Stimulated activated CD4-positive, alpha-beta T cell treated with anti-CD3 and anti-CD28 coated beads, Interleukin-15, amount 100 ng/mL, for 1 hour (primary cell): ENCODE data around the gene PLEKHA6.
"Not testable (repeated sequence)": the region's sequence is repeated elsewhere in the genome, so short reads cannot be mapped to it uniquely, and the experiment has no call there.

ENCODE experiments used
- DNase-seq, 2 donors: peaks; one replicate each; pipeline ENCODE4 v3.0.0-alpha.2; 2020; ENCODE audit warnings: low read depth in 1 of 2, low spot score in 1 of 2

The PLEKHA6 gene

DNA sequence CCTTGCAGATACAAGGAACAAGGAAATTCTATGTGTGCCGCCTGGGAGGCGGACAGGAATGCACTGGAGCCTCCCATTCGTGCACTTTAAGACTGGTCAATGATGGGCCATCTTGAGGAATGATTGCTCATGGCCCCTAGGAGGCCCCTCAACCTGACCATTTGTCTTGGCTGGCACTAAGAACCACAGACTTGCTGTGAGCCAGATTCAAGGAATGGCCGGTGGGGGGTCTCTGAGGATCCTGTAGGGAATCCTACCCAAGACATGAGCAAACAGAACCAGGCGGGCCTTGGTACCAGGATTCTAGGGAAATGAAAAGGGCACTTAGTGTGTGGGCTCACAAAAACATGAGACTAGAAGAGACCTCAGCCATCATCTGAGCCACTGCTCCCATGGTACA is 117.8 kb downstream of the PLEKHA6 start:
- no peak for DNase-seq

DNA sequence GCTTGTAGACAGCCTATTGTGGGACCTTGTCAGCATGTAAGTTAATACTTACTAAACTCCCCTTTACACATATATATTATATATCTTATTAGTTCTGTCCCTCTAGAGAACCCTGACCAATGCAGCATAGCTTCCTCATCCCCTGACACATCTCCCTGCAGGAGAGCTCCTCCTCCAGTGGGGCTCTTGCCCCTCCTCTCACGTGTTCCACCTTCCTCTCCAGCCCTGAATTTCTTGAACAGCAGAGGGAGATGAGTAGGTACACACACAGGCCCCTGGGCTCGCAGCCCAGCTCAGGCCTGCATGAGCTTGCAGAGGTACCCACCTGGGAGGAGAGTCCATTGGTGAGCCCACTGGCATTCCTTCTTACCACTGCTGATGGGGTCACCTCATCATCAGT is 118.7 kb downstream of the PLEKHA6 start:
- no peak for DNase-seq

DNA sequence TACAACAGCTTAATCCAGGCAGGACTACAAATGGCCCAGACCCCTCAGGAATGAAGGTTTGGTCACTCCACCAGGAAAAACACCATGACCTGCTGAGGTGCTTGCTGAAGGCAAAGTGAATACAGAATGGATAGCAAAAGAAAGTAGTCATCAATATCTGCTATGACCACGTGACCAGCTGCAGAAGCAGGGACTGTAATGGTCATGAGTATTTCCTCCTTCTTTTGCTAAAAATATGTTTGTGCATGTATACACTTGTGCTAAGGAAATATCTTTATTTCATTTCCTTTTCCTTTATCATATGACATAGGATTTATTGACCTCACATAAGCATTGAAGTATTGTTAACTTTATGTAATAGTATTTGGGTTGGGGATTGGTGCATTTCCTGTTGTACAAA is 119.5 kb downstream of the PLEKHA6 start:
- no peak for DNase-seq

DNA sequence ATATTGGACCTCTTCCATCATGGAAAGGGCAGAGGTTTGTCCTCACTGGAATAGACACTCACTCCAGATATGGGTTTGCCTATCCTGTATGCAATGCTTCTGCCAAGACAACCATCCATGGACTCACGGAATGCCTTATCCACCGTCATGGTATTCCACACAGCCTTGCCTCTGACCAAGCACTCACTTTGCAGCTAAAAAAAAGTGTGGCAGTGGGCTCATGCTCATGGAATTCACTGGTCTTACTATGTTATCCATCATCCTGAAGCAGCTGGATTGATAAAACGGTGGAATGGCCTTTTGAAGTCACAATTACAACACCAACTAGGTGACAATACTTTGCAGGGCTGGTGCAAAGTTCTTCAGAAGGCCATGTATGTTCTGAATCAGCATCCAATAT is 120.3 kb downstream of the PLEKHA6 start:
- DNase-seq = not testable (repeated sequence)

DNA sequence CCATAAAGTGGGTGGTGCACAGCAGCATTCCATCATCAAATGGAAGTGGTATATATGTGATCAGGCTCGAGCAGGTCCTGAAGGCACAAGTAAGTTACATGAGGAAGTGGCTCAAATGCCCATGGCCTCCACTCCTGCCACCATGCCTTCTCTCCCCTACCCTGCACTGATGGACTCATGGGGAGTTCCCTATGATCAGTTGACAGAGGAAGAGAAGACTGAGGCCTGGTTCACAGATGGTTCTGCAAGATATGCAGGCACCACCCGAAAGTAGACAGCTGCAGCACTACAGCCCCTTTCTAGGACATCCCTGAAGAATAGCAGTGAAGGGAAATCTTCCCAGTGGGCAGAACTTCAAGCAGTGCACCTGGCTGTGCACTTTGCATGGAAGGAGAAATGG is 121.2 kb downstream of the PLEKHA6 start:
- DNase-seq = not testable (repeated sequence)

DNA sequence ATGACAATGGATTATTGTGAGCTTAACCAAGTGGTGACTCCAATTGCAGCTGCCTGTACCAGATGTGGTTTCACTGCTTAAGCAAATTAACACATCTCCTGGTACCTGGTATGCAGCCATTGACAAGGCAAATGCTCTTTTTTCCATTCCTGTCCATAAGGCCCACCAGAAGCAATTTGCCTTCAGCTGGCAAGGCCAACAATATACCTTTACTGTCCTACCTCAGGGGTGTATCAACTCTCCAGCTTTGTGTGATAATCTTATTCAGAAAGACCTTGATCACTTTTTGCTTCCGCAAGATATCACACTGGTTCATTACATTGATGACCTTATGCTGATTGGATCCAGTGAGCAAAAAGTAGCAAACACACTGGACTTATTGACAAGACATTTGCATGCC is 122.2 kb downstream of the PLEKHA6 start:
- DNase-seq = not testable (repeated sequence)

DNA sequence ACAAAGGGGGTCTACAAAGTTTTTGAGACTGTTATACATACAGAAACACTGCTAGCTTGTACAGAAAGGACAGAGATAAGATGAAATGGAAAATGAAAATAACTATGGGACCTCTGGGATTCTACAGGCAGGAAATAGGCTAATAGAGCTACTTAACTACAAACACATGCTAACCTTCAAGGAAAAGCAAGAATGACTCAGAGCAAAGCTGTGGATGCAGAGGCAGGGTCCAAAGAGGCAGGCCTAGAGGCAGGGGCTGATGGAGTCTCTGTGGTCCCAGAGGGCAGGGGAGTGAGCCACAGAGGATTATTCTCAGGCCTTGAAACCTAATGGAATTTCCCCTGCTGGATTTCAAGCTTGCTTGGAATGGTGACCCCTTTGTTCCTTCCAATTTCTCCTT is 127.2 kb downstream of the PLEKHA6 start:
- no peak for DNase-seq

DNA sequence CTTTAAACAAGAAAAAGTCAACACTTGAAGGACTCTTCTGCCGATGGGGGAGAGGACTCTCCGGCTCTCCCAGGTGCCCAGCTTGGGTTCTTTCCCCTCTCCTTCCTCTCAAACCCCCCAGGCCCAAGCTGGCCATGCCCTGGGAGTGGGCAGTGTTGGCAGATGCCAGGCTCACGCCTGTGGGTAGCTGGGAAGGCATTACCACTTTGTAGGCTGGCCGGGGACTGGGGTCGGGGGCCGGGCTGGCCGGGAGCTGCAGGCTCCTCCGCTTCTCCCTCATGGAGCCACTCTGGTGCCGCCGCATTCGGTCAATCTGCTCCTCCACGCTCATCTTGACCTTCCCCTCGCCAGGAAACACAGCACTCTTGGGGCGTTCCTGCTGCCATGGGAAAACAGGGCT is 129.5 kb downstream of the PLEKHA6 start:
- no peak for DNase-seq

DNA sequence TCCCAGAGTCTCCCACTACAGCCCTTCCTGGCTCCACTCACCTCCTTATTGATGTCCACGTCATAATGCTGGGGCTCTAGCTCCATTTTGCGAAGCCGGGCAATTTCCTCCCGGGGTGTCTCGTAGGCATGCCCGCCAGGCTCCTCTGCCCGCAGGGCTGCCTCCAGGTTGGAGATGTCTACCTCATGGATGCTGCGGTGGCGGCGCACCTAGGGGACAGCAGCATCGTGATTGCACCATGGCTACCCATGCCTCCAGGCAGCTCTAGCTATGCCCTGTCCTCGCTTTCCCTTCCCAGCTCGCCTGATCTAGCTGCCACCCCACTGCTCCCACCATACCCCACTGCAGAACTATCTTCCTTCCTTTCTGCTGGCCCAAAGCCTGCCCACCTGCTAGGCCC is 130.8 kb downstream of the PLEKHA6 start:
- no peak for DNase-seq

DNA sequence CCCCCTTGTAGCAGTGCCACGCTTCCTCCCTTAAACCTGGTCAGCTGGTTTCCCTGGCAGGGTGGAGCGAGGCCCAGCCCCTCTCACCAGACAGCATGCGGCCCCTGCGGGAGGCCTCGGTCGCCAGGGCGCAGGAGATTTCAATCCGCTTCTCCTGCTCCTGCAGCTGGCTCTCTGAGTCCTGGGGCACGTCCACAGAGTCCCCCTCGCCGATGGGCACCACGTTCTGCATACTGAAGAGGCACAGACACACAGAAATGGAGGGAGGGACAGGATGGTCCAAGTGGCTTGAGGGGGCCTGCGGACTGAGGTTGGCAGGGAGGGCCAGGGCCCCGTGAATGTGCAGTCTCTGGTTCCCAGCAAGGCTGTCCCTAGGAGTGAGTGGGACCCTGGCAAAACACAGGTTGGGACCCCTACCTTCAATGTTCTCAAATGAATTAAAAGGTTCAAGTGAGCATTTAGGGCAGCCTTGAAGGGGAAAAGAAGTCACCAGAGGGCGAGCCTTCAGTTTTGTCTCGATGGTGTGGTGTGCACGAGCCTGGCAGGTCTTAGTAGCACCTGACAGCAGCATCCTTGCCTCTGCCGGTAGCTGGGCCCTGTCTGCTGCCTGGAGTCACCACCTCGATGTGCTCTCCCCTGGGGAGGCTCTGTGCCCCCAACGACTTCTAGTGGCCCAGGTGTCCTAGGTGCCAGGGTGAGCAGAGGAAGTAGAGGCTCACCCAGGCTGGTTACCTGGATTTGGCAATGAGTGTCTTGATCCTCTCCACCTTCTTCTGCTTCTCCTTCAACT is 131.5 kb downstream of the PLEKHA6 start:
- no peak for DNase-seq

DNA sequence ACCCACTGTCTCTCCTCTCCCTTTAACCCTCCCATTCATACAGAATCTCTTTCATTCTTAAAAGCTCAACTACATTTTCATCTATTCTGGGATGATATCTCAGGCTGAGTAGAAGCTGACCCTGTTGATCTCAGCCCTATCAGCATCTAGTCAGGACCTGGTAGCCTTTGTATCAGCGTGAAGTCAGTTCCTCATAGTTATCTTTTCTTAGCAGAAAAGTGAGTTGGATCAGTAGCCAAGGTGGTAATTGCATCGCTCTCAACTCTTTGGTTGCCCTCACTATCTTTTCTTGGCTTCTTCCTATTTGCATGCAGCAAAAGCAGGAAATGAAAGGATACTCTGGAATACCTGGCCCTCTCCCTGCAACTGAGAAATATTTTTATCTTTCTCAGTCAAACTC is 132.4 kb downstream of the PLEKHA6 start:
- no peak for DNase-seq

DNA sequence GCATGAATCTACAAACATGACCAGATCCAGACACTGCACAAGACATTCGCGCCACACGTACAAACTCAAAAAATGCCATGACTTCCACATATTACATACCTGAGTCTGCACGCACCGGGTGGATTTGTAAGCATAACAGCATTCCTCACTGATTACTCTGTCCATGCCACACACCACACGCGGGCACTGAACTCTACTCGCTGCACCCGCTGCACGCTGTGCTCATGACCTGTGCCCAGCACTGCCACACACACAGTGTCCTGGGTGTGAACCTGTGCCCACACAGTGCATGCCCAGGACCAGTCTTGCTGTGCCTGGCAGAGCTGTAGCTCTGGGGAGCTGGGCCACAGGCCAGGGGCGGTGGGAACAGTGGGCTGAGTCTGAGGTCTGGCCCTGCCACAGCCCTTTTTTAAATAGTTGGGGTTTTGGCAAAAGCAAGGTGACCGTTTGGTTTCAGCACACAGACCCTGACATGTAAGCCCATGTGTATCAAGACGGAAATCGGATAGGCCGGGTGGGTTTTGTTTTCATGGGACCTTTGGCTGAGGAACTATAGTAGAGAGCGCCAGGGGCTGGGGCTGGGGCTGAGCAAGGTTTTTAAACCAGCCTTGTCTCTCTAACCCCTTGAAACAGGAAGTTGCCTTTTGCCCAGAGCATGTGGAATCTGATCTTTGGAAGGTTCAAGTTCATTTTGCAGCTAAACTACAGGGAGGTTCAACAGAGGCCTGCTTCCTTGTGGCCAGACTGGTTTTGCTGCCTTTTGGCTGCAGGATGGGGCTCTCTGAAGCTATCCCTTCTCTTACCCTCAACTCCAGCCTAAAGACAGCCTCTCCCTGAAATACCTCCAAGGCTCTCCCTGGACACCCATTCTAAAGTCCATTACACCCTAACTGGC is 133.6 kb downstream of the PLEKHA6 start:
- DNase-seq = no peak

DNA sequence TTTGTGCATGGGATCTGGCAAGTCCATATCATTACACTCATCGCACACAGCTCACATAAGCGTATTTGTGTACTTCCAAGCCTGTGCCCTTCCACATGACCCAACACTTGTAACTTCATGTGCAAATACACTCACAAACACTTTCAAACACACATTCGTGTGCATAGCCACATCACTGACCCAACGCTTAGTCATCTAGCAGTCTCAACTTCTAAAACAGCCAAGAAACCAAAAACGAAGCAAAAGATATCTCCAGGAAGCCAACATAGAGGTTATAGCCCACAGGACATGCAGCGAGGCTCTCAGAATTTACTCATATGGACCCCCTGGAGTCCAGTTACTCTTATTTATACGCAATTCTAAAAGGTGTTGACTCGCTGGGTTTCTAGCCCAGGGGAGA is 135.1 kb downstream of the PLEKHA6 start:
- DNase-seq = no peak

DNA sequence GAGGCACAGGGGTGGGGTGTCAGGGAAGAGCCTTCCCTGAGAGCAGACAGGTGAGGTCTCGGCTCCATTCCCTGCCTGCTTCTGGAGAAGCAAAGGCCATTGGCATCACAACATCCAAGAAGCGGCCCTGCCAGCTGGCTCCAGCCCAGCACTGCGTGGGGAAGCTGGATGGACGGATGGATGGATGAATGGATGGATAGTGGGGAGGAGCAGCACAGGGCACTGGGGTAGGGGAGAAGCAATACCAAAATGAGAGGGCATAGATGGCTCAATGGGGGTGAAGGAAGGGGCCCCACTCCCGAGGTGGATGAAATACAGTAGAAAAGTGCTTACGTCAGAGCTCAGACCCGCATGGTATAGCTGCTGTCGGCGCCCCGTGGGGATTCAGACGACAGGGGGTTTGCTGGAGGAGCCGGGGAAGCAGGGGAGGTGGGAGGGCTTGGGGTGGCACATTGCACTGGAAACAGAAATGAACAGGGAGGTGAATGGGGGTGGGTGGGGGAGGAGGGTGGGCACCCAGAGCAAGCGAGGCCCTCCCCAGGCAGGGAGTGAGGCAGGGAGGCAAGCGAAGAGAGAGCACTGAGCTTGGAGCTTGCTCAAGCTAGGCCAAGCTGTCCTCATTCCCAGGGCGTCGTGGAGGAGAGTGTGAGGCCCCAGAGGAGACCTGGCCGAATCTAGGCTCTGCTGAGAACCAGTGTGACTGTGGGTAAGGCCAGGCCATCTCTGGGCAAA is 136.4 kb downstream of the PLEKHA6 start:
- no peak for DNase-seq

DNA sequence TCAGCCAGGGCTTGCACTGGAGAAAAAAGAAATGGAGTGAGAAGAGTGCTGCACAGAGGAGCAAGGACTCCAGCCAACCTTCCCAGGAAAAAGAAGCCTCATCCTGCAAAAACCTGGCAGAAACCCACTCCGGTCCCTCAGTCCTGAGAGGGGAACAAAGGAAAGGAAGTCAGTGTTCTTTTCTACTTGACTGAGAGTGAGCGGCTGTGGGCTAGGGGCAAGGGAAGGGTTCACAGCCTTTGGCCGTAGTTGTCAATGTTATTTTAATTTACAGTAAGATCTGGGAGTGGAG is 137.0 kb downstream of the PLEKHA6 start:
- DNase-seq = no peak

DNA sequence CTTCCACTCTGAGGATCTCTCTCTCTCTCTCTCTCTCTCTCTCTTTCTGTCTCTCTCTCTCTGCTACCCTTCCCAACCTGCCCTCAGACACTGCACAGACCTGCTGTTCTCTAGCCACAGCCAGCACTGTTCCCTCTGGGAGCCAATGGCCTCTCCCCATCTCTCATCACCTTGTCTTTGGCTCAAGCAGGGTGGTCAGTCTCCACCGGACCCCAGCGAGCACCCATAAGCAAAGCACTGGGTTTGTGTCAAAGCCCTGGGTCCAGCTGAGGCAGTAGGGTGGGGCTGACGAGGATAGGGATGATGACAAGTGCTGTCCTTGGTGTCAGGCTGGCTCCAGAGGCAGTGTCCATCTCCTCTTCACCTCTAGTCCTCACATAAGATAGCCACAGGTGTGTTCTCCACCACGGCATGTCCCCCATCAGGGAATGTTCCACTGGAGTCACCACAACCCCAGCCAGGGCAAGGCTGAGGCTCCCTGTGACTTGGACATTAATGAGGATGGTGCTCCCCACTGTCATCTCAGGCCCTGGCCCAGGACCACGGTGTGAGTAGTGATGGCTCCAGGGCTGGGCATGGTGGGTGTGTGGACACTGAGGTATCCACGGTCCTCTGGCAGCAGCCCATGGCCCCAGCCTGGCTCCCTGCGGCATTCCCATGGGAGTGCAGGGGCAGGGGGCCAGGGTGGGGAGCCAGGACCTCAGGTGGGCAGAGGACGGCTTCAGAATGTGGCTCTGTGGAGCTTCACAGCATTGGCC is 137.5 kb downstream of the PLEKHA6 start:
- no peak for DNase-seq

DNA sequence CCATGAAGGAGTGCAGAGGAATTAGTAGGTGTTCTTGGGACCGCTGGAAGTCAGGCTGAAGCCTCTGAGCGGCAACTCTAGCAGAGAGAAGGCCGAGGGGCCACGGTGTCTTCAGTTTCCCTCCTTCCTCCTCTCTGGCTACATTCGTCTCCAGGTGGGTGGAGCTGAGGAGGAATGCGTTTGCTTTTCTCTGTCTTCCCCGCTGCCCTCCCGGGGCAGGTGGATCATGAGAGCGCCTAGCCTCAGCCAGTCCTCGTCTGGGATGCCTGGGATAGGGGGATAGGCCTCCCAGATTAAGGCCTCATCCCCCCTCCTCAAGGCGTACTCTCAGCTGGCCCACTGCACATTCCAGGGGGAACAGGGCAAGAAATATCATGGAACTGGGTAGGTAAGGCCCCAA is 138.5 kb downstream of the PLEKHA6 start:
- DNase-seq = no peak

DNA sequence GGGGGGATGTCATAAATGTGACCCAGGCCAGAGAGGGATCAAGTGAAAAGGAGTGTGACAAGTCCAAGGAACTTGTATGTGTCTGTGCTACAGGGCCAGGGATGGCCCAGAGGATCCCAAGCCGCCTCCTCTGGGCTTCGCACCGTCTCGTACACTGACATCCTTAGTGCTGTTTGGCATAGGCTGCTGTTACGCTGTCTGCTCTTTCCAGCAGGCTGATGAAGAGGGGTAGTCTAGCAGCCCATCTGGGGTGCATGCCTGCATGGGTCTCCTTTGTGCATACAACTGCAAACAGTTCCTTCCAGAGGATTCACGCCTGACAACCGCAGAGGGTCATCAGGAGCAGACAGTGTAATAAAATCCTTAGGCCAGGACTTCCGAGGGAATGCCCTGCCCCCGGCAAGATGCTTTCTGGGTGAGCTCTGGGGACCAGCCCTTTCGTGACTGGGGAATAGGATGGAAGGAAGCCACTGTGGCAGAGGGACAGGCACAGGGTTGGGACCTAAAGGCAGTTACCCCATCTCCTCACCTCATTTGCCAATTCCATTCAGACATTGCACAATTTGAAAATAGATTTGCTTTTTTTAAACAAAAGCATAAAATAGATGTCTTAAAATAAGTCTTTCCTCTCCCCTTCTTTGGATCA is 139.6 kb downstream of the PLEKHA6 start:
- no peak for DNase-seq

DNA sequence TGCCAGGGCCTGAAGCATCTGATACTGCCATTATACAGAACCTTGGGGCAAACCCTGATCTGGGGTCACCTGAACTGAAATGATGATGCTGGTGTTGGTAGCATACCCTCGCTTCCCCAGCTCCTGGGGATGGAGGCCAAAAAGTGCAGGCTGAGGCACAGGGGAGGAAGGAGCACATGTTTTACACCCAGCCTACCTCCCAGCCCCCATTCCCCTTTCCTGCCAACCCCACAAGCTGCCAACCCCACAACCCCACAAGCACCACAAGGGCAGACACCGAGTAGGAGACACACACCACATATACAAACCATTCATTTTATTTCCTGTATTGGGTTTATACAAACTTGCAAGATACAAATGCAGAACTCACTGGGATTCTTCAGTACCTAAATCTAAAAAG is 141.2 kb downstream of the PLEKHA6 start:
- DNase-seq = no peak

DNA sequence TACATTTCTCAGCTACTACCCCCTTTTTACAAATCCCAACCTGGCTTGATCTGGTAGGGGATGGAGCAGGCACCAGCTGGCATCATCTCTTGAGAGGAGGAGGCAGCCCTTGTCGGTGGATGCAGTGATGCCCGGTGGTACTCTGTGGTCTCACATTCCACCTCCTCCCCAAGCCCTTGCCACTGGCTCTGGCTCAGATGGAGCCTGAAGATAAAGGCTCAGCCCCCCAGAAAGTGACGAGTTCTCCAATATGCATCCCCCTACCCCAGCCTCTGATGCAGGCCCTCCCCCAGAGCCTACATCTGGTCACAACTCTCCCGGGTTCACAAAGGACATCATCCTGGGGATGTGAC is 142.1 kb downstream of the PLEKHA6 start:
- no peak for DNase-seq
